ENCODE results near the gene ATP6V1B1. TPM values are rescaled to one million over a fixed set of nuclear protein-coding genes. Genes with fewer than 3 reads are reported as not detected.

The ATP6V1B1 gene
- total and polyA plus RNA-seq, 7 donors, result 0.16 to 1.9 (median 0.66) TPM; not detected in 4

- H3K4me1 ChIP-seq, result no peaks in the 10 kb centered on the region
- intact Hi-C loops (cut with DNase I), result no loop called here
- 74 to 81% methylated on average over 6 of the region's 6 CpGs for WGBS, 2 donors
- H3K4me3 ChIP-seq, result no peak overlapping the region
- DNase-seq, result peak; percentile 39
- H3K27ac ChIP-seq, result no peak overlapping the region
- H3K36me3 ChIP-seq, result no peaks in the 10 kb centered on the region
- H3K9me3 ChIP-seq, result no peaks in the 10 kb centered on the region
- H3K27me3 ChIP-seq, result peaks cover 0 to 27% (median 7%) of the 10 kb centered on the region in 3 donors
- no peak for TF ChIP-seq CTCF (IDR thresholded peaks at IDR 0.05)
- TF ChIP-seq EP300 (IDR thresholded peaks at IDR 0.05), result no peak
- no peak for TF ChIP-seq POLR2AphosphoS5 (IDR thresholded peaks at IDR 0.05)
- TF ChIP-seq POLR2A (IDR thresholded peaks at IDR 0.05), result no peak
Measured at GRCh38 chr2:70941186-70941585, 5.5 kb downstream of the ATP6V1B1 start.

GRCh38 chr2:70941701-70942100 is 6.0 kb downstream of the ATP6V1B1 start:
- WGBS, 2 donors, result 75 to 84% methylated on average over 5 of the region's 5 CpGs
- intact Hi-C loops (cut with DNase I), result no loop called here
- Histone ChIP-seq H3K36me3 (no peaks in the 10 kb centered on the region), H3K27me3 (peaks cover 0 to 30% (median 7%) of the 10 kb centered on the region in 3 donors), H3K9me3 (no peaks in the 10 kb centered on the region), H3K27ac (no peak overlapping the region), H3K4me3 (no peak overlapping the region), H3K4me1 (no peaks in the 10 kb centered on the region)
- peak; percentile 36 for DNase-seq
- TF ChIP-seq CTCF (IDR thresholded peaks at IDR 0.05) (no peak), POLR2AphosphoS5 (IDR thresholded peaks at IDR 0.05) (no peak), POLR2A (IDR thresholded peaks at IDR 0.05) (no peak), EP300 (IDR thresholded peaks at IDR 0.05) (no peak)

GRCh38 chr2:70942396-70943204 is 6.9 kb downstream of the ATP6V1B1 start:
- no peaks in the 10 kb centered on the region for H3K4me1 ChIP-seq
- H3K36me3 ChIP-seq, result no peaks in the 10 kb centered on the region
- H3K9me3 ChIP-seq, result no peaks in the 10 kb centered on the region
- DNase-seq, result peak; percentile 58
- whole genome bisulfite sequencing, 2 donors, result 63 to 65% methylated on average over 6 of the region's 6 CpGs
- intact Hi-C loops (cut with DNase I), result no loop called here
- TF ChIP-seq POLR2AphosphoS5 (IDR thresholded peaks at IDR 0.05), result no peak
- no peak for TF ChIP-seq EP300 (IDR thresholded peaks at IDR 0.05)
- TF ChIP-seq POLR2A (IDR thresholded peaks at IDR 0.05), result no peak
- no peak for TF ChIP-seq CTCF (IDR thresholded peaks at IDR 0.05)
- no peak overlapping the region for H3K27ac ChIP-seq
- H3K4me3 ChIP-seq, result no peak overlapping the region
- H3K27me3 ChIP-seq, result peaks cover 0 to 39% (median 7%) of the 10 kb centered on the region in 3 donors

GRCh38 chr2:70943205-70943871 is 7.6 kb downstream of the ATP6V1B1 start:
- no peak for TF ChIP-seq POLR2AphosphoS5 (IDR thresholded peaks at IDR 0.05)
- Histone ChIP-seq H3K4me1 (peaks cover 0 to 7% (median 3%) of the 10 kb centered on the region in 4 donors), H3K27ac (no peak overlapping the region), H3K9me3 (no peaks in the 10 kb centered on the region), H3K4me3 (no peak overlapping the region), H3K36me3 (no peaks in the 10 kb centered on the region), H3K27me3 (peaks cover 0 to 40% (median 7%) of the 10 kb centered on the region in 3 donors)
- 84 to 85% methylated on average over 11 of the region's 11 CpGs for WGBS, 2 donors
- intact Hi-C loops (cut with DNase I), result no loop called here
- peak; percentile 52 for DNase-seq

GRCh38 chr2:70944111-70944690 is 8.5 kb downstream of the ATP6V1B1 start:
- intact Hi-C loops (cut with DNase I), result no loop called here
- DNase-seq, result peak; percentile 60
- Histone ChIP-seq H3K27ac (no peak overlapping the region), H3K27me3 (peaks cover 0 to 32% (median 2%) of the 10 kb centered on the region in 3 donors), H3K4me1 (peaks cover 0 to 11% (median 5%) of the 10 kb centered on the region in 4 donors), H3K9me3 (no peaks in the 10 kb centered on the region), H3K4me3 (no peak overlapping the region), H3K36me3 (no peaks in the 10 kb centered on the region)
- TF ChIP-seq EP300 (IDR thresholded peaks at IDR 0.05) (no peak), CTCF (IDR thresholded peaks at IDR 0.05) (no peak), POLR2A (IDR thresholded peaks at IDR 0.05) (no peak), POLR2AphosphoS5 (IDR thresholded peaks at IDR 0.05) (no peak)
- WGBS, 2 donors, result 75 to 82% methylated on average over 4 of the region's 4 CpGs

Measured in sigmoid colon (tissue), 7 donors.